Neural cell (in vitro differentiated cells): ENCODE measurements around the gene SP2. TPM values are rescaled to one million over a fixed set of nuclear protein-coding genes. Genes with fewer than 3 reads are reported as not detected.

Experiments used
- H2AFZ ChIP-seq: fragments of 200-600, 300-800 bp; sonication (generic), shearing (Covaris generic); 2 replicates; pipeline ENCODE4 v1.6.0; 2014; ENCODE audit warnings: low read depth, mild to moderate bottlenecking, antibody characterized with exemption, low read length, moderate library complexity
- H3F3A ChIP-seq: fragments of 200-600 bp; shearing (Covaris generic); 2 replicates; pipeline ENCODE4 v1.6.1; 2016; ENCODE audit warnings: mild to moderate bottlenecking, moderate library complexity, mixed read lengths, antibody characterized with exemption, low read length; ENCODE audit not compliant: insufficient read depth, poor library complexity, severe bottlenecking
- H3K27ac ChIP-seq: fragments of 200-600, 300-800 bp; sonication (generic), shearing (Covaris generic); 2 replicates; pipeline ENCODE4 v1.5.1; 2014; ENCODE audit warnings: mild to moderate bottlenecking, low read length, moderate library complexity
- H3K27me3 ChIP-seq: fragments of 300-800, 200-600 bp; sonication (generic), shearing (Covaris generic); 2 replicates; pipeline ENCODE4 v1.6.0; 2014; ENCODE audit warnings: mild to moderate bottlenecking, low read depth, low read length, moderate library complexity; ENCODE audit not compliant: insufficient read depth
- H3K36me3 ChIP-seq: fragments of 300-800, 200-600 bp; sonication (generic), shearing (Covaris generic); 2 replicates; pipeline ENCODE4 v1.5.1; 2014; ENCODE audit warnings: mild to moderate bottlenecking, antibody characterized with exemption, low read length, moderate library complexity; ENCODE audit not compliant: insufficient read depth
- H3K4me2 ChIP-seq: fragments of 300-800, 200-600 bp; sonication (generic), shearing (Covaris generic); 2 replicates; pipeline ENCODE4 v1.6.0; 2014; ENCODE audit warnings: mild to moderate bottlenecking, low read length
- H3K4me3 ChIP-seq: fragments of 300-800, 200-600 bp; sonication (generic), shearing (Covaris generic); 2 replicates; pipeline ENCODE4 v1.5.1; 2014; ENCODE audit warnings: mild to moderate bottlenecking, low read length, moderate library complexity
- H3K79me2 ChIP-seq: fragments of 200-600 bp; shearing (Covaris generic); replicated peaks from 2 replicates; pipeline ENCODE4 v1.6.0; 2014; ENCODE audit warnings: mild to moderate bottlenecking, low read length, moderate library complexity; ENCODE audit not compliant: insufficient read depth
- H3K9ac ChIP-seq: fragments of 300-800, 200-600 bp; sonication (generic), shearing (Covaris generic); 2 replicates; pipeline ENCODE4 v1.6.1; 2016; ENCODE audit warnings: mild to moderate bottlenecking, low read length, mixed read lengths
- H3K9me2 ChIP-seq: fragments of 200-600 bp; shearing (Covaris generic); 2 replicates; pipeline ENCODE4 v1.6.1; 2016; ENCODE audit warnings: mild to moderate bottlenecking, low read length, mixed read lengths; ENCODE audit not compliant: insufficient read depth
- H3K9me3 ChIP-seq: fragments of 200-600, 300-800 bp; sonication (generic), shearing (Covaris generic); 2 replicates; pipeline ENCODE4 v1.6.1; 2016; ENCODE audit warnings: mild to moderate bottlenecking, mixed run types, low read length, moderate library complexity, mixed read lengths
- H4K20me1 ChIP-seq: fragments of 200-600 bp; shearing (Covaris generic); 2 replicates; pipeline ENCODE4 v1.6.1; 2016; ENCODE audit warnings: mild to moderate bottlenecking, mixed run types; ENCODE audit not compliant: insufficient read depth
- CTCF ChIP-seq: fragments of 450-650 bp; IDR thresholded peaks from 2 replicates; pipeline ENCODE4 v1.5.1; 2014; ENCODE audit warnings: antibody characterized with exemption, mild to moderate bottlenecking, moderate library complexity; ENCODE audit not compliant: poor library complexity, severe bottlenecking
- EP300 ChIP-seq: fragments of 450-650 bp; conservative IDR thresholded peaks from 2 replicates; pipeline ENCODE4 v1.6.1; 2014; ENCODE audit warnings: antibody characterized with exemption, mild to moderate bottlenecking, moderate library complexity; ENCODE audit not compliant: poor library complexity, severe bottlenecking
- EZH2 ChIP-seq: fragments of 200-600, 300-800 bp; shearing (Covaris generic), sonication (generic); IDR thresholded peaks from 2 replicates; pipeline ENCODE4 v1.6.1; 2014; ENCODE audit warnings: antibody characterized with exemption, low read length, borderline replicate concordance, mild to moderate bottlenecking; ENCODE audit not compliant: insufficient read depth, poor library complexity, severe bottlenecking
- MXI1 ChIP-seq: fragments of 450-650 bp; conservative IDR thresholded peaks from 2 replicates; pipeline ENCODE4 v1.6.1; 2014; ENCODE audit warnings: antibody characterized with exemption, mild to moderate bottlenecking; ENCODE audit not compliant: poor library complexity, severe bottlenecking
- POLR2AphosphoS5 ChIP-seq: IDR thresholded peaks from 2 replicates; pipeline ENCODE4 v1.6.1; 2012
- RAD21 ChIP-seq: fragments of 450-650 bp; conservative IDR thresholded peaks from 2 replicates; pipeline ENCODE4 v1.6.1; 2014; ENCODE audit warnings: antibody characterized with exemption, mild to moderate bottlenecking, moderate library complexity
- REST ChIP-seq: IDR thresholded peaks from 2 replicates; pipeline ENCODE4 v1.6.1; 2012; ENCODE audit warnings: borderline replicate concordance
- SMC3 ChIP-seq: fragments of 450-650 bp; conservative IDR thresholded peaks from 2 replicates; pipeline ENCODE4 v1.6.1; 2014; ENCODE audit warnings: antibody characterized with exemption, mild to moderate bottlenecking, moderate library complexity; ENCODE audit not compliant: poor library complexity
- TAF1 ChIP-seq: IDR thresholded peaks from 2 replicates; pipeline ENCODE4 v1.6.1; 2012; ENCODE audit warnings: low read depth
- polyA plus RNA-seq: library from polyadenylated mRNA; depleted of rRNA; stranded (reverse); fragments of >200 nt; gene quantifications from 2 replicates; pipeline ENCODE4 v1.2.3, GENCODE V29; 2014

SP2 gene
- polyA plus RNA-seq, 1 donor from 2014 or later, result 0.25 TPM

- H2AFZ ChIP-seq, result no peak overlapping the region
- H3K4me3 ChIP-seq, result no peak overlapping the region
- no peaks in the 10 kb centered on the region for H3K79me2 ChIP-seq
- no peak overlapping the region for H3K27ac ChIP-seq
- H3K9me3 ChIP-seq, result no peaks in the 10 kb centered on the region
- no peaks in the 10 kb centered on the region for H3K36me3 ChIP-seq
- H4K20me1 ChIP-seq, result no peaks in the 10 kb centered on the region
- H3K4me2 ChIP-seq, result no peak overlapping the region
- H3F3A ChIP-seq, result no peaks in the 10 kb centered on the region
- TF ChIP-seq EZH2 (no peak), MXI1 (no peak), CTCF (no peak), POLR2AphosphoS5 (no peak), RAD21 (no peak), TAF1 (no peak), SMC3 (no peak), REST (no peak), EP300 (no peak)
- no peak overlapping the region for H3K9ac ChIP-seq
- H3K27me3 ChIP-seq, result no peaks in the 10 kb centered on the region
- H3K9me2 ChIP-seq, result no peaks in the 10 kb centered on the region
Measured at GRCh38 chr17:47964856-47965255, 68.8 kb downstream of the SP2 start.

GRCh38 chr17:47966079-47966519 is 70.1 kb downstream of the SP2 start:
- no peak overlapping the region for H3K4me3 ChIP-seq
- H3K36me3 ChIP-seq, result no peaks in the 10 kb centered on the region
- H3K79me2 ChIP-seq, result no peaks in the 10 kb centered on the region
- no peak overlapping the region for H3K4me2 ChIP-seq
- H3K9ac ChIP-seq, result no peak overlapping the region
- H3K9me2 ChIP-seq, result no peaks in the 10 kb centered on the region
- no peaks in the 10 kb centered on the region for H4K20me1 ChIP-seq
- no peaks in the 10 kb centered on the region for H3K9me3 ChIP-seq
- H3K27me3 ChIP-seq, result no peaks in the 10 kb centered on the region
- no peak for TF ChIP-seq TAF1
- no peak for TF ChIP-seq CTCF
- no peak for TF ChIP-seq MXI1
- no peak for TF ChIP-seq REST
- no peak for TF ChIP-seq SMC3
- TF ChIP-seq EZH2, result no peak
- no peak for TF ChIP-seq EP300
- no peak for TF ChIP-seq POLR2AphosphoS5
- TF ChIP-seq RAD21, result no peak
- H2AFZ ChIP-seq, result no peak overlapping the region
- no peaks in the 10 kb centered on the region for H3F3A ChIP-seq
- H3K27ac ChIP-seq, result no peak overlapping the region
